Measurements from ENCODE around the gene MLLT3. TPM values are rescaled to one million over a fixed set of nuclear protein-coding genes. Genes with fewer than 3 reads are reported as not detected.

MLLT3 gene
- total and polyA plus RNA-seq, 2 of the 8 experiments (the other 6 are each of a cell fraction or from before 2014, with no cell fraction given) = 5.9 to 9.6 TPM

DNA sequence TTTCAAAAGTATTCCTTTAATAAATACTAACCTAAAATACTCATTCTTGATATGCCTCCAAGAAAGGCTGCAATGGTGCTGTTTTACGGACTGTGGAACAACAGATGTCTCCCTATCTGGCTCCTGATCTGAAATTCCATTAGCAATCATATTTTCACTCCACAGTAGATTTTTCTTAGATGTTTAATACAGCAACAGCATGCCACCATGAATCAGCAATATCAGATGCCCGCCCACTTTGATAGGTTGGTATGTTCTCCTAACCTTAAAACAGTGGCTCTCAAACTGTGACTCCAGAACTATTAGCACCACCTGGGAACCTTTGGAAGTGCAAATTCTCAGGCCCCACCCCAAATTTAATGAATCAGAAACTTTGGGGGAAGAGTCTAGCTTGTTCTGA is 110.2 kb downstream of the MLLT3 start:
- Histone ChIP-seq H3K23ac (ENCODE audit: insufficient read length) (no peak overlapping the region), H3K9me3 (ENCODE audit: insufficient read depth in 2 of 2, low read depth in 1 of 2, low read length in 1 of 2) (no peaks in the 10 kb centered on the region), H3K36me3 (ENCODE audit: control insufficient read depth in 2 of 4, insufficient read depth in 4 of 4, low read length in 3 of 4) (no peaks in the 10 kb centered on the region), H3K4ac (replicated peaks; ENCODE audit: insufficient read length, low read depth, low read length) (no peak overlapping the region), H2BK15ac (ENCODE audit: low read length) (no peak overlapping the region), H2BK5ac (ENCODE audit: low read depth, low read length) (no peak overlapping the region), H2BK120ac (replicated peaks; ENCODE audit: low read depth, low read length) (no peak overlapping the region), H3K79me1 (ENCODE audit: low read depth, low read length) (no peaks in the 10 kb centered on the region), H4K8ac (ENCODE audit: extremely low read depth, insufficient read depth, low read length) (no peak overlapping the region), H2AFZ (ENCODE audit: low read length) (no peak overlapping the region), H3K56ac (replicated peaks; ENCODE audit: insufficient read length, low read depth, low read length) (no peak overlapping the region), H4K20me1 (replicated peaks in 1 of 2; ENCODE audit: control insufficient read depth in 1 of 2, insufficient read depth in 2 of 2, low read length in 2 of 2) (no peaks in the 10 kb centered on the region), H2BK12ac (ENCODE audit: low read depth, low read length) (no peak overlapping the region), H3K4me2 (ENCODE audit: insufficient read depth in 1 of 2, low read depth in 2 of 2, low read length in 2 of 2) (no peak overlapping the region), H3K23me2 (ENCODE audit: low read depth, low read length) (no peaks in the 10 kb centered on the region), H4K91ac (replicated peaks; ENCODE audit: insufficient read length, low read length) (no peak overlapping the region), H3K14ac (ENCODE audit: insufficient read length) (no peak overlapping the region), H3K27me3 (replicated peaks in 1 of 4; ENCODE audit: control insufficient read depth in 3 of 4, extremely low read depth in 1 of 4, insufficient read depth in 3 of 4, low read length in 3 of 4) (no peaks in the 10 kb centered on the region), H3K4me1 (replicated peaks in 1 of 4; ENCODE audit: control insufficient read depth in 3 of 4, insufficient read depth in 4 of 4, low read length in 3 of 4) (no peaks in the 10 kb centered on the region), H4K5ac (ENCODE audit: insufficient read length, low read depth, low read length) (no peak overlapping the region), H2AK5ac (ENCODE audit: low read depth, low read length) (no peak overlapping the region), H3K4me3 (ENCODE audit: extremely low read depth in 1 of 4, insufficient read depth in 2 of 4, low read depth in 3 of 4, low read length in 4 of 4) (no peak overlapping the region), H3K9ac (replicated peaks in 1 of 4; ENCODE audit: extremely low read depth in 1 of 4, low read depth in 3 of 4, low read length in 3 of 4) (no peak overlapping the region), H2BK20ac (ENCODE audit: low read length) (no peak overlapping the region), H3K18ac (ENCODE audit: extremely low read depth, low read length) (no peak overlapping the region), H3K79me2 (ENCODE audit: control insufficient read depth in 1 of 2, insufficient read depth in 2 of 2, low read length in 2 of 2) (no peaks in the 10 kb centered on the region), H3K27ac (ENCODE audit: low read depth, low read length) (no peak overlapping the region)
- ChIA-PET CTCF (ENCODE audit: partially characterized antibody) (interaction anchor here (0.6 to 2.4 kb wide), 6 partner anchors 11 to 97 kb away, joined by 3 to 12 read pairs (median 4); no protein-coding TSS in a partner anchor), POLR2A (ENCODE audit: partially characterized antibody) (no interaction called here)
- FAIRE-seq (no peak), DNase-seq (ENCODE audit: low read depth in 1 of 2, low spot score in 2 of 2) (no peak)
- 74% methylated on average over 2 of the region's 2 CpGs; no CpG with 5 or more reads in 1 of the 2 experiments for WGBS, 2 experiments (ENCODE audit: extremely low coverage in 1 of 2, insufficient coverage in 1 of 2, insufficient read length in 1 of 2, insufficient replicate concordance in 2 of 2, low coverage in 1 of 2, low lambda C conversion rate in 2 of 2, missing lambda C conversion rate in 1 of 2)
- TF ChIP-seq, protein P1, sequence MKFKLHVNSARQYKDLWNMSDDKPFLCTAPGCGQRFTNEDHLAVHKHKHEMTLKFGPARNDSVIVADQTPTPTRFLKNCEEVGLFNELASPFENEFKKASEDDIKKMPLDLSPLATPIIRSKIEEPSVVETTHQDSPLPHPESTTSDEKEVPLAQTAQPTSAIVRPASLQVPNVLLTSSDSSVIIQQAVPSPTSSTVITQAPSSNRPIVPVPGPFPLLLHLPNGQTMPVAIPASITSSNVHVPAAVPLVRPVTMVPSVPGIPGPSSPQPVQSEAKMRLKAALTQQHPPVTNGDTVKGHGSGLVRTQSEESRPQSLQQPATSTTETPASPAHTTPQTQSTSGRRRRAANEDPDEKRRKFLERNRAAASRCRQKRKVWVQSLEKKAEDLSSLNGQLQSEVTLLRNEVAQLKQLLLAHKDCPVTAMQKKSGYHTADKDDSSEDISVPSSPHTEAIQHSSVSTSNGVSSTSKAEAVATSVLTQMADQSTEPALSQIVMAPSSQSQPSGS (IDR thresholded peaks at IDR 0.05; ENCODE audit: low read length) = no peak
- TF ChIP-seq TBP (IDR thresholded peaks at IDR 0.05; ENCODE audit: low read depth, low read length) (no peak), POLR2AphosphoS5 (IDR thresholded peaks at IDR 0.05; ENCODE audit: low read depth, low read length) (no peak), BRCA1 (IDR thresholded peaks at IDR 0.05; ENCODE audit: low read depth, low read length) (no peak), SP1 (IDR thresholded peaks at IDR 0.05; ENCODE audit: low read depth, low read length) (no peak), HDAC6 (IDR thresholded peaks at IDR 0.05; ENCODE audit: low read depth, low read length) (no peak), BACH1 (IDR thresholded peaks at IDR 0.05; ENCODE audit: low read length) (no peak), SIN3A (conservative IDR thresholded peaks at IDR 0.05 in 1 of 2, IDR thresholded peaks at IDR 0.05 in 1 of 2; ENCODE audit: low read depth in 1 of 2, low read length in 2 of 2) (no peak), HDAC2 (IDR thresholded peaks at IDR 0.05; ENCODE audit: borderline replicate concordance in 1 of 2, low read depth in 2 of 2, low read length in 2 of 2) (no peak), EZH2 (IDR thresholded peaks at IDR 0.05; ENCODE audit: low read depth, low read length, severe bottlenecking) (no peak), SRF (IDR thresholded peaks at IDR 0.05; ENCODE audit: low read depth, low read length) (no peak), NRF1 (IDR thresholded peaks at IDR 0.05; ENCODE audit: low read depth, low read length) (no peak), CTBP2 (IDR thresholded peaks at IDR 0.05; ENCODE audit: borderline replicate concordance, insufficient read depth, insufficient read length, low read length) (no peak)

All from H1 (cell line).